GM12891 (cell line): ENCODE results near the gene SNX24.
"Not testable (repeated sequence)": the region's sequence is repeated elsewhere in the genome, so short reads cannot be mapped to it uniquely, and the experiment has no call there.

Source experiments
- DNase-seq: peaks from one replicate; pipeline ENCODE4 v3.0.0; 2011; ENCODE audit warnings: low spot score; ENCODE audit not compliant: insufficient read length
- FAIRE-seq: peaks from 2 replicates; lab custom pipeline; 2011; peaks lifted over from hg19 to GRCh38; lab: Jason Lieb, UNC
- PAX5 ChIP-seq: IDR thresholded peaks from 2 replicates; pipeline ENCODE4 v1.6.1; 2011; ENCODE audit warnings: low read length, moderate library complexity, mild to moderate bottlenecking; ENCODE audit not compliant: insufficient read depth, severe bottlenecking
- POLR2A ChIP-seq: IDR thresholded peaks from 2 replicates; pipeline ENCODE4 v1.6.1; 2011; ENCODE audit warnings: low read depth, low read length, control low read depth
- POLR2AphosphoS5 ChIP-seq: IDR thresholded peaks from 2 replicates; pipeline ENCODE4 v1.6.1; 2011; ENCODE audit warnings: low read depth, low read length, control low read depth
- POU2F2 ChIP-seq: IDR thresholded peaks from 2 replicates; pipeline ENCODE4 v1.6.1; 2011; ENCODE audit warnings: low read depth, mild to moderate bottlenecking, control low read depth, low read length, moderate library complexity
- SPI1 ChIP-seq: IDR thresholded peaks from 2 replicates; pipeline ENCODE4 v1.6.1; 2011; ENCODE audit warnings: low read depth, low read length, control low read depth
- TAF1 ChIP-seq: IDR thresholded peaks from 2 replicates; pipeline ENCODE4 v1.6.1; 2011; ENCODE audit warnings: low read depth, low read length, control low read depth

Gene SNX24

GRCh38 chr5:122909470-122910100 lies 64.2 kb downstream of the SNX24 start:
- FAIRE-seq (no peak), DNase-seq (no peak)
- no peak for TF ChIP-seq POLR2A
- no peak for TF ChIP-seq POU2F2
- TF ChIP-seq TAF1, result no peak
- no peak for TF ChIP-seq PAX5
- no peak for TF ChIP-seq SPI1
- no peak for TF ChIP-seq POLR2AphosphoS5

- not testable (repeated sequence) for DNase-seq, FAIRE-seq
Observed at GRCh38 chr5:122913436-122913835, 68.0 kb downstream of the SNX24 start.

GRCh38 chr5:122915717-122916461 lies 70.5 kb downstream of the SNX24 start:
- DNase-seq (peak; percentile 14), FAIRE-seq (no peak)
- TF ChIP-seq PAX5 (no peak), POU2F2 (no peak), TAF1 (no peak), SPI1 (peak; percentile 7; the same call in 1 of the 2 replicates)

- DNase-seq, result no peak
- TF ChIP-seq PAX5 (no peak), SPI1 (no peak), POLR2AphosphoS5 (no peak), POLR2A (no peak), POU2F2 (no peak), TAF1 (no peak)
- FAIRE-seq, result no peak
Observed at GRCh38 chr5:122916490-122916889, 71.1 kb downstream of the SNX24 start.

- DNase-seq (no peak), FAIRE-seq (no peak)
- TF ChIP-seq TAF1 (no peak), POLR2AphosphoS5 (no peak), PAX5 (no peak), POLR2A (no peak)
Observed at GRCh38 chr5:122919969-122920368, 74.6 kb downstream of the SNX24 start.

GRCh38 chr5:122921826-122922225 lies 76.4 kb downstream of the SNX24 start:
- DNase-seq (no peak), FAIRE-seq (no peak)
- no peak for TF ChIP-seq TAF1
- no peak for TF ChIP-seq POLR2AphosphoS5
- no peak for TF ChIP-seq POU2F2
- no peak for TF ChIP-seq SPI1
- no peak for TF ChIP-seq PAX5
- TF ChIP-seq POLR2A, result no peak

- TF ChIP-seq POLR2A (no peak), SPI1 (no peak), POU2F2 (no peak), POLR2AphosphoS5 (no peak), PAX5 (no peak), TAF1 (no peak)
- no peak for FAIRE-seq
- no peak for DNase-seq
Observed at GRCh38 chr5:122924203-122924602, 78.8 kb downstream of the SNX24 start.

- DNase-seq (no peak), FAIRE-seq (no peak)
- TF ChIP-seq PAX5 (no peak), TAF1 (no peak), POLR2A (no peak), SPI1 (no peak), POLR2AphosphoS5 (no peak), POU2F2 (no peak)
Observed at GRCh38 chr5:122924719-122925395, 79.4 kb downstream of the SNX24 start.

- FAIRE-seq, result no peak
- no peak for DNase-seq
- TF ChIP-seq POU2F2 (no peak), POLR2A (no peak), POLR2AphosphoS5 (no peak), PAX5 (no peak), SPI1 (no peak), TAF1 (no peak)
Observed at GRCh38 chr5:122929001-122929400, 83.6 kb downstream of the SNX24 start.
